NCI-H526 (cell line): ENCODE measurements around the gene LSM5.

Experiments used
- DNase-seq, 2 experiments: peaks; one replicate each; lab custom pipeline; 2025; lab: John Stamatoyannopoulos, UW

LSM5 gene

DNA sequence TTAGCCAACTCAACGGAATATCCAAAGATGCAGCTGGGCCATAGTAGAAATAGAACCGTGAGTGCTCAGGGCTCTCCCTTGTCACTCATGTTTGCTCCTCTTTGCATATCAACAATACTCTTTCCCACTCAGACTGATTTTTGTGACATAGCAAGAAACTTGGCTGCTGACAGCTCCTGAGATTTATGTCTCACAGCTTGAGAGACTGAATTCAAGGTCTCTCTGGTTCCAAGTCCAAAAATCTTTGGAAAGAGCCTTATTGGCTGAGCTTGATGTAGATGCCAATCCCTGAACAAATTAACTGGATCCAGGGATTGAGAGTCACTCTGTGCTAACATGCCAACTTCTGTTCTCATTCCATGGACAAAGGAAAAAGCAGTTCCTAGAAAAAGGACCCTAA lies 30.4 kb downstream of the LSM5 start:
- no peak for DNase-seq

DNA sequence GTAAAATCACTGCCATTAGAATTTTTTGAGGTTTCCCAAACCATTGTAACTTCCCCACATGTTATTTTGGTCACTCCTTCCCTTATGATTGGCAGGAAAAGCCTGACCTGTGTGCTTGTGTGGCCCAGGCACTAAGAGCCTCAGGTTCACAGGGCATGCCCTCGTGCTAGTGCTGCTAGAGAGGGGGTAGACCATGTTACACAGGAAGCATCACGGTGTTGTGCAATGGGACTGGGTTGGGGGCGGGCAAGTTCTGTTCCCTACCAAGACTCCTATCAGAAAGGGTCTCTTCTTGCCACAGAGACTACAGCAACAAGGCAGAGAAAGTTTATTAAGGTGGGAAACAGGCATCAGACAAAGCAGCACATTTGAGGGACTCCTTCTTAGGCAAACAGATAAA lies 32.2 kb downstream of the LSM5 start:
- DNase-seq, result no peak

DNA sequence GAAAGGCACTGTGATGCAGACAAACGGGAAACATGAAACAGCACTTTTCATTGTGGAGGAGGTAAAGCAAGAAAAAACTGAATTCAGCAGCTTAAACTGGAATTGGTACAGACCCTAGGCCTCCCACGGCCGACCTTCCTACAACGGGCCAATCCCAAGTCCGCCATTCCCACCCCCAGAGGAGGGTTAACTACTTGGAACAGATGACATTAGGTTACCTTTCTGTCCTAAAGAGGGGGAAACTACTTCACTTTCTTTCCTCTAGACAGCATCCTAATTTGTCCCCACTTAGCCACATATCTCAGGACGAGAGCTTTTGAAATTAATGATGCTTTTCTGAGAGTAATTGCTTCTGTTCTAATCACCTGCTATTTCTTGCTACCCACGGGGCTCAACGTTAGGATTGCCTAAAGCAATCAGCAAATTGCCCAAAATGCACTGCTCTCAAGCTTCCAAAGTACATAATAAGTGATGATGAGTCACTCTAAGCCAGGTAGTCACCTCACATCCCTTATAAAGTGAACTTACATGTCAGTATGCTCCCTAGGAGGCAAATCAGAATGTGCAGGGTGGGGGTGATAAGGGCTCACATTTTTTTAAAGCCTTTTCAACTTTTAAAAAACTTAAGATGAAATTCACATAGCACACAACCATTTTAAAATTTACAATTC lies 36.7 kb downstream of the LSM5 start:
- DNase-seq, result no peak

DNA sequence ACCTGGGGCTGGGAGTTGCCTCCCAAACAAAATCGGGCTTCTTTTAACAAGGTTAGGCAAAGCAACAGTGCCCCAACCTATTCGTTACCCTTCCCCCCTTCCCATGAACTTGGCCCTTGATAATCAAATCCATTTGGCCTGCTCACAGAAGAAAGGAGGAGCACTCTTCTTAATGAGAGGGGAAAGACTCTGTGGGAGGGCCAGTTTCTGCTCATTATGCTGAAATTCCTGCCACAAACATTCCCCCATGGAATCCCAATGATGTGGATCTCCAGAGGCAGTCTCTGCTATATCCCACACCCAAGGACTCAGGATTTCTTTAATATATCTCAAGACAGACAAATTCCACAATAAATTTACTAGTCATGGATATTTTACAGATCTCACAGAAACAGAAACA lies 43.0 kb downstream of the LSM5 start:
- no peak for DNase-seq

DNA sequence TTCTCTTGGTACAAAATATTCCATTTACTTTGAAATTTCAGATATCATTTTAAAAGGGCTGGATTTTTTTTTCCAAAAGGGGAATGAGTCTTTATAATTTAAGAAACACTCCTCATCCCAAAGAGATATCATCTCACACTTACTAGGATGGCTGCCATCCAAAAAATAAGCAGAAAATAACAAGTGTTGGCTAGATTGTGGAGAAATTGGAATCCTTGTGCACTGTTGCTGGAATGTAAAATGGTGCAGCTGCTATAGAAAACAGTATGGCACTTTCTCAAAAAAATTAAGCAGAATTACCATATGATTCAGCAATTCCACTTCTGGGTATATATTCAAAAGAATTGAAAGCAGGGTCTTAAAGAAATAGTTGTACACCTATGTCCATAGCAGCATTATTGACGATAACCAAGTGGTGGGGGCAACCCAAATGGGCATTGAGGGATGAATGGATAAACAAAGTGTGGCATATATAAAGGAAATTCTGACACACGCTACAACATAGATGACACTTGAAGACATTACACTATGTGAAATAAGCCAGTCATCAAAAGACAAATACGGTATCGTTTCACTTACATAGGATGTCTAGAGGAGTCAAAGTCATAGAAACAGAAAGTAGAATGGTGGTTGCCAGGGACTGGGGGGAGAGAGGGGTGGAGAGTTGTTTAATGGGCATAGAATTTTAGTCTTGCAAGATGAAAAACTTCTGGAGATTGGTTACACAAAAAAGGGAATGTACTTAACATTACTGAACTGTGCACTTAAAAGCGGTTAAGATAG lies 53.8 kb downstream of the LSM5 start:
- no peak for DNase-seq
